ENCODE measurements around the gene TLCD3A.
"Not testable (repeated sequence)": the region's sequence is repeated elsewhere in the genome, so short reads cannot be mapped to it uniquely, and the experiment has no call there.

TLCD3A gene

GRCh38 chr17:789931-790873, 57.8 kb downstream of the TLCD3A start:
- not testable (repeated sequence) for DNase-seq

- not testable (repeated sequence) for DNase-seq
These were observed 58.5 kb downstream of the TLCD3A start for GRCh38 chr17:790874-791247.

GRCh38 chr17:791829-792228, 59.4 kb downstream of the TLCD3A start:
- no peak for DNase-seq

GRCh38 chr17:792277-792676, 59.9 kb downstream of the TLCD3A start:
- no peak for DNase-seq
